Measurements from ENCODE around the gene COLGALT1.

- TF ChIP-seq BMI1 (IDR thresholded peaks at IDR 0.05; ENCODE audit: borderline replicate concordance) (no peak), SRF (IDR thresholded peaks at IDR 0.05; ENCODE audit: low read depth in 2 of 2, low read length in 2 of 2) (no peak), SIN3A (IDR thresholded peaks at IDR 0.05; ENCODE audit: low read depth, low read length) (no peak), EZH2 (IDR thresholded peaks at IDR 0.05; ENCODE audit: borderline replicate concordance, control insufficient read depth, low read depth, low read length) (no peak), SPI1 (IDR thresholded peaks at IDR 0.05; ENCODE audit: borderline replicate concordance, insufficient read depth, low read depth, low read length) (no peak), RAD21 (IDR thresholded peaks at IDR 0.05; ENCODE audit: insufficient read depth, low read depth, low read length) (no peak), POLR2A (IDR thresholded peaks at IDR 0.05; ENCODE audit: low read depth, low read length) (no peak), CTCF (IDR thresholded peaks at IDR 0.05 in 2 of 3, conservative IDR thresholded peaks at IDR 0.05 in 1 of 3; ENCODE audit: control insufficient read depth in 2 of 3, extremely low read depth in 1 of 3, insufficient read depth in 1 of 3, low read depth in 3 of 3, low read length in 3 of 3) (no peak), STAT1 (conservative IDR thresholded peaks at IDR 0.05) (no peak)
These were observed 39.9 kb upstream of the COLGALT1 start for GRCh38 chr19:17515408-17516149.

Measured in GM12878 (cell line).